ENCODE data around the gene ATE1. TPM values are rescaled to one million over a fixed set of nuclear protein-coding genes. Genes with fewer than 3 reads are reported as not detected.

The ATE1 gene
- total RNA-seq, 1 donor from 2014 or later: 26.0 TPM

GRCh38 chr10:121772884-121773283 is 154.9 kb downstream of the ATE1 start:
- Histone ChIP-seq H3K4me3 (no peak overlapping the region), H3K36me3 (no peaks in the 10 kb centered on the region), H3K27me3 (ENCODE audit: low read depth) (no peaks in the 10 kb centered on the region), H3K27ac (peak overlapping the region; percentile 47), H3K9me3 (no peaks in the 10 kb centered on the region), H3K4me1 (peaks cover 7% of the 10 kb centered on the region)
- peak; percentile 90 to 91 for ATAC-seq
- no peak for TF ChIP-seq CTCF (IDR thresholded peaks at IDR 0.05)
- intact Hi-C loops (cut with DNase I): no loop called here
- DNase-seq: no peak

- H3K36me3 ChIP-seq: no peaks in the 10 kb centered on the region
- H3K27ac ChIP-seq: peak overlapping the region; percentile 47
- H3K27me3 ChIP-seq (ENCODE audit: low read depth): no peaks in the 10 kb centered on the region
- H3K4me1 ChIP-seq: peaks cover 7% of the 10 kb centered on the region
- intact Hi-C loops (cut with DNase I): no loop called here
- no peak overlapping the region for H3K4me3 ChIP-seq
- H3K9me3 ChIP-seq: no peaks in the 10 kb centered on the region
- TF ChIP-seq CTCF (IDR thresholded peaks at IDR 0.05): no peak
- DNase-seq (no peak), ATAC-seq (peak; percentile 56)
Measured at GRCh38 chr10:121772406-121772805, 155.4 kb downstream of the ATE1 start.

GRCh38 chr10:121771966-121772365 is 155.9 kb downstream of the ATE1 start:
- Histone ChIP-seq H3K9me3 (no peaks in the 10 kb centered on the region), H3K4me3 (no peak overlapping the region), H3K4me1 (peaks cover 7% of the 10 kb centered on the region), H3K27me3 (ENCODE audit: low read depth) (no peaks in the 10 kb centered on the region), H3K36me3 (no peaks in the 10 kb centered on the region), H3K27ac (peak overlapping the region; percentile 47)
- no peak for TF ChIP-seq CTCF (IDR thresholded peaks at IDR 0.05)
- DNase-seq (no peak), ATAC-seq (no peak)
- intact Hi-C loops (cut with DNase I): no loop called here

- Histone ChIP-seq H3K4me3 (no peak overlapping the region), H3K9me3 (no peaks in the 10 kb centered on the region), H3K36me3 (no peaks in the 10 kb centered on the region), H3K27me3 (ENCODE audit: low read depth) (no peaks in the 10 kb centered on the region), H3K27ac (no peak overlapping the region), H3K4me1 (peaks cover 1% of the 10 kb centered on the region)
- intact Hi-C loops (cut with DNase I): no loop called here
- ATAC-seq: no peak
- no peak for DNase-seq
- no peak for TF ChIP-seq CTCF (IDR thresholded peaks at IDR 0.05)
Measured at GRCh38 chr10:121766426-121766825, 161.4 kb downstream of the ATE1 start.

GRCh38 chr10:121765204-121765603 is 162.6 kb downstream of the ATE1 start:
- no peak overlapping the region for H3K27ac ChIP-seq

More at GRCh38 chr10:121765204-121765603, 162.6 kb downstream of the ATE1 start:
- no peak for DNase-seq
- H3K27me3 ChIP-seq (ENCODE audit: low read depth): no peaks in the 10 kb centered on the region
- peaks cover 6% of the 10 kb centered on the region for H3K9me3 ChIP-seq
- H3K4me3 ChIP-seq: no peak overlapping the region
- no peaks in the 10 kb centered on the region for H3K4me1 ChIP-seq
- TF ChIP-seq CTCF (IDR thresholded peaks at IDR 0.05): no peak
- intact Hi-C loops (cut with DNase I): no loop called here
- ATAC-seq: no peak
- H3K36me3 ChIP-seq: no peaks in the 10 kb centered on the region

Measured in lower lobe of right lung (tissue), 2 donors.